Liver (tissue), 9 donors: Measurements from ENCODE around the gene TRPM2. TPM values are rescaled to one million over a fixed set of nuclear protein-coding genes. Genes with fewer than 3 reads are reported as not detected.

Source experiments
- DNase-seq: peaks from one replicate; pipeline ENCODE4 v3.0.0-alpha.2; 2017; ENCODE audit warnings: low spot score
- H3K27ac ChIP-seq, 2 donors: one replicate each; pipeline ENCODE4 v1.7.0; 2013; ENCODE audit warnings: inconsistent platforms in 2 of 2, low read length in 2 of 2, control low read depth in 1 of 2, low read depth in 1 of 2, mild to moderate bottlenecking in 1 of 2
- H3K27me3 ChIP-seq, 4 donors: one replicate each; pipeline versions ENCODE4 v1.6.1 to v1.7.0; 2013; ENCODE audit warnings: low read length in 3 of 4, inconsistent platforms in 1 of 4, mild to moderate bottlenecking in 1 of 4, moderate library complexity in 1 of 4; ENCODE audit not compliant: control insufficient read depth in 4 of 4, insufficient read depth in 4 of 4
- H3K36me3 ChIP-seq, 4 donors: one replicate each; pipeline versions ENCODE4 v1.6.1 to v1.7.0; 2013; ENCODE audit warnings: low read length in 3 of 4, mild to moderate bottlenecking in 3 of 4, low read depth in 1 of 4, moderate library complexity in 1 of 4; ENCODE audit not compliant: control insufficient read depth in 4 of 4, insufficient read depth in 3 of 4
- H3K4me1 ChIP-seq, 4 donors: one replicate each; pipeline versions ENCODE4 v1.6.1 to v1.7.0; 2013; ENCODE audit warnings: low read length in 3 of 4, mild to moderate bottlenecking in 3 of 4, moderate library complexity in 1 of 4; ENCODE audit not compliant: control insufficient read depth in 4 of 4, insufficient read depth in 4 of 4
- H3K4me3 ChIP-seq, 3 donors: one replicate each; pipeline versions ENCODE4 v1.6.1 to v1.7.0; 2013; ENCODE audit warnings: low read length in 3 of 3, control low read depth in 1 of 3, low read depth in 1 of 3, mild to moderate bottlenecking in 1 of 3
- H3K9ac ChIP-seq, 2 donors: one replicate each; pipeline ENCODE4 v1.7.0; 2013; ENCODE audit warnings: low read length in 2 of 2, mild to moderate bottlenecking in 2 of 2, moderate library complexity in 2 of 2, control low read depth in 1 of 2, low read depth in 1 of 2
- H3K9me3 ChIP-seq, 4 donors: one replicate each; pipeline versions ENCODE4 v1.6.1 to v1.7.0; 2013; ENCODE audit warnings: low read length in 3 of 4; ENCODE audit not compliant: control insufficient read depth in 4 of 4
- ATF3 ChIP-seq: IDR thresholded peaks from 2 replicates; pipeline ENCODE4 v1.6.1; 2016; ENCODE audit warnings: antibody characterized with exemption
- CTCF ChIP-seq: fragments of 150-350 bp; IDR thresholded peaks from 2 replicates; pipeline ENCODE4 v1.5.1; 2017; ENCODE audit warnings: improper control_type of control experiment, low read depth, low read length; ENCODE audit not compliant: missing input control
- EGR1 ChIP-seq, 2 donors: IDR thresholded peaks; 2 replicates each; pipeline ENCODE4 v1.6.1; 2016 to 2018; ENCODE audit warnings: antibody characterized with exemption in 2 of 2, low read depth in 2 of 2
- FOXA1 ChIP-seq: IDR thresholded peaks from 2 replicates; pipeline ENCODE4 v1.6.1; 2016; ENCODE audit warnings: antibody characterized with exemption
- FOXA2 ChIP-seq: IDR thresholded peaks from 2 replicates; pipeline ENCODE4 v1.6.1; 2016; ENCODE audit warnings: antibody characterized with exemption
- GABPA ChIP-seq, 2 donors: IDR thresholded peaks in 1 of 2; conservative IDR thresholded peaks in 1 of 2; 2 replicates each; pipeline ENCODE4 v1.6.1; 2016; ENCODE audit warnings: antibody characterized with exemption in 2 of 2, mild to moderate bottlenecking in 1 of 2, moderate library complexity in 1 of 2
- HNF4A ChIP-seq, 2 donors: conservative IDR thresholded peaks; 2 replicates each; pipeline ENCODE4 v1.6.1; 2016; ENCODE audit warnings: antibody characterized with exemption in 2 of 2, mild to moderate bottlenecking in 2 of 2
- HNF4G ChIP-seq: IDR thresholded peaks from 2 replicates; pipeline ENCODE4 v1.6.1; 2016; ENCODE audit warnings: antibody characterized with exemption
- MAX ChIP-seq: IDR thresholded peaks from 2 replicates; pipeline ENCODE4 v1.6.1; 2016; ENCODE audit warnings: antibody characterized with exemption
- RAD21 ChIP-seq, 2 donors: IDR thresholded peaks; 2 replicates each; pipeline ENCODE4 v1.6.1; 2016; ENCODE audit warnings: antibody characterized with exemption in 2 of 2, mild to moderate bottlenecking in 2 of 2
- RXRA ChIP-seq, 2 donors: IDR thresholded peaks; 2 replicates each; pipeline ENCODE4 v1.6.1; 2017 to 2018; ENCODE audit warnings: antibody characterized with exemption in 2 of 2, mild to moderate bottlenecking in 1 of 2
- SP1 ChIP-seq: IDR thresholded peaks from 2 replicates; pipeline ENCODE4 v1.6.1; 2018; ENCODE audit warnings: antibody characterized with exemption, mild to moderate bottlenecking
- TAF1 ChIP-seq: conservative IDR thresholded peaks from 2 replicates; pipeline ENCODE4 v1.6.1; 2016; ENCODE audit warnings: antibody characterized with exemption, mild to moderate bottlenecking
- WGBS: extraction: QIAGEN DNeasy Blood & Tissue Kit; methylation state at CpG from one replicate; pipeline ENCODE4 v1.1.7; 2013; 5-methylcytosine and 5-hydroxymethylcytosine counted together
- polyA plus RNA-seq, 2 donors: library from polyadenylated mRNA; stranded (reverse) in 1 of 2; unstranded in 1 of 2; fragments of 200-250 nt in 1 of 2; fragments of >200 nt in 1 of 2; fragmentation: Nextera tagmentation in 1 of 2; extraction: Ambion mirVana in 1 of 2; gene quantifications; one replicate each; pipeline versions ENCODE4 v1.2.1 to v1.2.3, GENCODE V29; 2013 to 2015
- total RNA-seq, 2 donors: library from RNA; depleted of rRNA; stranded (reverse); fragments of >200 nt; gene quantifications; one replicate each; pipeline ENCODE4 v1.2.3, GENCODE V29; 2014
- TF ChIP-seq, protein P1 (sequence below): IDR thresholded peaks from 2 replicates; pipeline ENCODE4 v1.6.1; 2016; ENCODE audit warnings: antibody characterized with exemption, mild to moderate bottlenecking
- TF ChIP-seq, protein P2 (sequence below): IDR thresholded peaks from 2 replicates; pipeline ENCODE4 v1.6.1; 2016; ENCODE audit warnings: antibody characterized with exemption
- donor health status: healthy.
- donor health status: healthy.
- donor health status: healthy.
- donor health status: healthy.
- donor health status: healthy.

Gene TRPM2
- total and polyA plus RNA-seq, 4 donors: 0.43 to 1.3 (median 0.63) TPM

DNA sequence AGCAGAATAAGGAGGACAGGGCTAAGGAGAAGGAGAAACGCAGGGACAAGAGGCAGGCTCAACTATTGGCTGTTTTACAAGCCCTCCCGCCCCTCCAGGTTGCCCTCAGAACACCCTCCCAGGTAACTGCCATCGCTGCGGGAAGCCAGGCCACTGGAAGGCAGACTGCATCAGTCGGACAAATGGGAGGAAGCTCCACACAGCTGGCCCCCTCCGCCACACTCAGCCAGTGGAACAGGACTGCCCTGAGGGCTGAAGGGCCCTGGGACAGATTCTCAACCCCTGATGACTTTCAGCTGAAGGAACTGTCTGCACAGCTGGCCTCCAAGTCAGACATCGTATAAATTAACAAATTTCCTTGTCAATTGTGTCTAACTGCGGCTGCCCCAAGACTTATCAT, 123.7 kb downstream of the TRPM2 start:
- peak overlapping the region; percentile 97 for H3K27ac ChIP-seq
- H3K36me3 ChIP-seq: no peaks in the 10 kb centered on the region
- no peak overlapping the region for H3K4me3 ChIP-seq
- H3K9ac ChIP-seq: peak overlapping the region; percentile 50 to 94
- H3K4me1 ChIP-seq: peaks cover 7 to 35% (median 25%) of the 10 kb centered on the region in 4 donors
- H3K27me3 ChIP-seq: no peaks in the 10 kb centered on the region
- no peak for DNase-seq
- TF ChIP-seq FOXA2 (no peak), HNF4A (conservative IDR thresholded peaks at IDR 0.05) (no peak), HNF4G (no peak), RXRA (IDR thresholded peaks at IDR 0.05) (no peak)
- TF ChIP-seq, protein P1, sequence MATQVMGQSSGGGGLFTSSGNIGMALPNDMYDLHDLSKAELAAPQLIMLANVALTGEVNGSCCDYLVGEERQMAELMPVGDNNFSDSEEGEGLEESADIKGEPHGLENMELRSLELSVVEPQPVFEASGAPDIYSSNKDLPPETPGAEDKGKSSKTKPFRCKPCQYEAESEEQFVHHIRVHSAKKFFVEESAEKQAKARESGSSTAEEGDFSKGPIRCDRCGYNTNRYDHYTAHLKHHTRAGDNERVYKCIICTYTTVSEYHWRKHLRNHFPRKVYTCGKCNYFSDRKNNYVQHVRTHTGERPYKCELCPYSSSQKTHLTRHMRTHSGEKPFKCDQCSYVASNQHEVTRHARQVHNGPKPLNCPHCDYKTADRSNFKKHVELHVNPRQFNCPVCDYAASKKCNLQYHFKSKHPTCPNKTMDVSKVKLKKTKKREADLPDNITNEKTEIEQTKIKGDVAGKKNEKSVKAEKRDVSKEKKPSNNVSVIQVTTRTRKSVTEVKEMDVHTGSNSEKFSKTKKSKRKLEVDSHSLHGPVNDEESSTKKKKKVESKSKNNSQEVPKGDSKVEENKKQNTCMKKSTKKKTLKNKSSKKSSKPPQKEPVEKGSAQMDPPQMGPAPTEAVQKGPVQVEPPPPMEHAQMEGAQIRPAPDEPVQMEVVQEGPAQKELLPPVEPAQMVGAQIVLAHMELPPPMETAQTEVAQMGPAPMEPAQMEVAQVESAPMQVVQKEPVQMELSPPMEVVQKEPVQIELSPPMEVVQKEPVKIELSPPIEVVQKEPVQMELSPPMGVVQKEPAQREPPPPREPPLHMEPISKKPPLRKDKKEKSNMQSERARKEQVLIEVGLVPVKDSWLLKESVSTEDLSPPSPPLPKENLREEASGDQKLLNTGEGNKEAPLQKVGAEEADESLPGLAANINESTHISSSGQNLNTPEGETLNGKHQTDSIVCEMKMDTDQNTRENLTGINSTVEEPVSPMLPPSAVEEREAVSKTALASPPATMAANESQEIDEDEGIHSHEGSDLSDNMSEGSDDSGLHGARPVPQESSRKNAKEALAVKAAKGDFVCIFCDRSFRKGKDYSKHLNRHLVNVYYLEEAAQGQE: no peak
- no peaks in the 10 kb centered on the region for H3K9me3 ChIP-seq
- WGBS: 88% methylated on average over 8 of the region's 8 CpGs

DNA sequence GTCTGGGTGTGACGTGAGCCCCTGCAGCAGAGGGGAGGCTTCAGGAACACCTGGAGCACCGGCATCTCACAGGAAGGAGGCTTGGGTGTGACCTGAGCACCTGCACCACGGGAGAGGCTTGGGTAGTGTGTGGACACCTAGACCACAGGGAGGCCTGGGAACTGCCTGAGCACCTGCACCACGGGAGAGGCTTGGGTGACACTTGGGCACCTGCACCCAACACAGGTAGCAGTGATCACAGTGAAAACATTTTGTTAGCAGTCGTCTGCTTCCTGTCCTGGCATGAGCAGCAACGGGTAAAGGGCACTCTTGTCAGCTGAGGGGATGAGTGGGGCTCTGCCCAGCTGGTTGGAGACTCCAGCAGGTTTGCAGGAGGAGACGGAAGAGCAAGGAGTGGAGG, 124.3 kb downstream of the TRPM2 start:
- DNase-seq: no peak
- WGBS: 44% methylated on average over 7 of the region's 7 CpGs
- Histone ChIP-seq H3K9me3 (no peaks in the 10 kb centered on the region), H3K36me3 (no peaks in the 10 kb centered on the region), H3K9ac (peak overlapping the region; percentile 50 to 94), H3K4me1 (peaks cover 8 to 40% (median 29%) of the 10 kb centered on the region in 4 donors), H3K27ac (peak overlapping the region; percentile 97), H3K4me3 (no peak overlapping the region), H3K27me3 (no peaks in the 10 kb centered on the region)
- TF ChIP-seq, protein P2, sequence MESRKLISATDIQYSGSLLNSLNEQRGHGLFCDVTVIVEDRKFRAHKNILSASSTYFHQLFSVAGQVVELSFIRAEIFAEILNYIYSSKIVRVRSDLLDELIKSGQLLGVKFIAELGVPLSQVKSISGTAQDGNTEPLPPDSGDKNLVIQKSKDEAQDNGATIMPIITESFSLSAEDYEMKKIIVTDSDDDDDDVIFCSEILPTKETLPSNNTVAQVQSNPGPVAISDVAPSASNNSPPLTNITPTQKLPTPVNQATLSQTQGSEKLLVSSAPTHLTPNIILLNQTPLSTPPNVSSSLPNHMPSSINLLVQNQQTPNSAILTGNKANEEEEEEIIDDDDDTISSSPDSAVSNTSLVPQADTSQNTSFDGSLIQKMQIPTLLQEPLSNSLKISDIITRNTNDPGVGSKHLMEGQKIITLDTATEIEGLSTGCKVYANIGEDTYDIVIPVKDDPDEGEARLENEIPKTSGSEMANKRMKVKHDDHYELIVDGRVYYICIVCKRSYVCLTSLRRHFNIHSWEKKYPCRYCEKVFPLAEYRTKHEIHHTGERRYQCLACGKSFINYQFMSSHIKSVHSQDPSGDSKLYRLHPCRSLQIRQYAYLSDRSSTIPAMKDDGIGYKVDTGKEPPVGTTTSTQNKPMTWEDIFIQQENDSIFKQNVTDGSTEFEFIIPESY: peak; percentile 10
- TF ChIP-seq MAX: peak; percentile 37
- no peak for TF ChIP-seq EGR1 (IDR thresholded peaks at IDR 0.05; ENCODE audit: low read depth in 2 of 2)
- TF ChIP-seq HNF4A (conservative IDR thresholded peaks at IDR 0.05): peak in 1 of 2 donors; percentile 49

- peaks cover 8 to 40% (median 29%) of the 10 kb centered on the region in 4 donors for H3K4me1 ChIP-seq
- peak overlapping the region in 1 of 3 donors; percentile 9 for H3K4me3 ChIP-seq
- H3K36me3 ChIP-seq: no peaks in the 10 kb centered on the region
- H3K27me3 ChIP-seq: no peaks in the 10 kb centered on the region
- peak overlapping the region; percentile 50 to 94 for H3K9ac ChIP-seq
- 30% methylated on average over 16 of the region's 16 CpGs for WGBS
- no peaks in the 10 kb centered on the region for H3K9me3 ChIP-seq
- peak overlapping the region; percentile 97 for H3K27ac ChIP-seq
- no peak for DNase-seq
- TF ChIP-seq SP1 (peak; percentile 91), MAX (no peak), RAD21 (IDR thresholded peaks at IDR 0.05) (peak; percentile 27 to 37), TAF1 (no peak), HNF4A (conservative IDR thresholded peaks at IDR 0.05) (peak; percentile 82 to 89), ATF3 (no peak), CTCF (no peak), GABPA (IDR thresholded peaks at IDR 0.05 in 1 of 2, conservative IDR thresholded peaks at IDR 0.05 in 1 of 2) (peak in 1 of 2 donors; percentile 70), FOXA1 (peak; percentile 75), HNF4G (peak; percentile 22)
Observed at GRCh38 chr21:44478124-44478800, 124.8 kb downstream of the TRPM2 start.
